Spleen (tissue), 11 donors: ENCODE measurements around the gene ERCC6L2. TPM values are rescaled to one million over a fixed set of nuclear protein-coding genes. Genes with fewer than 3 reads are reported as not detected.
A peak's percentile ranks its signal among the peaks of the same experiment; 100 is the strongest.

Source experiments
- DNase-seq: peaks from one replicate; pipeline ENCODE4 v3.0.0-alpha.2; 2020
- H3K27ac ChIP-seq, 8 donors: fragments of 200-600 bp; sonication (generic) in 7 of 8; 1 replicate in 4 of 8; 2 replicates in 4 of 8; pipeline versions ENCODE4 v1.5.0 to v1.8.0; 2016 to 2021; ENCODE audit warnings: inconsistent platforms in 4 of 8, mild to moderate bottlenecking in 4 of 8, moderate library complexity in 1 of 8
- H3K27me3 ChIP-seq, 7 donors: fragments of 200-600 bp; sonication (generic) in 6 of 7; replicated peaks in 1 of 7; 1 replicate in 4 of 7; 2 replicates in 3 of 7; pipeline versions ENCODE4 v1.5.0 to v1.8.0; 2016 to 2021; ENCODE audit warnings: inconsistent platforms in 3 of 7, mild to moderate bottlenecking in 1 of 7
- H3K36me3 ChIP-seq, 6 donors: fragments of 200-600 bp; sonication (generic) in 5 of 6; 1 replicate in 4 of 6; 2 replicates in 2 of 6; pipeline versions ENCODE4 v1.5.0 to v1.8.0; 2016 to 2021; ENCODE audit warnings: inconsistent platforms in 2 of 6
- H3K4me1 ChIP-seq, 6 donors: fragments of 200-600 bp; sonication (generic) in 5 of 6; 1 replicate in 3 of 6; 2 replicates in 3 of 6; pipeline versions ENCODE4 v1.5.0 to v1.8.0; 2016 to 2021; ENCODE audit warnings: inconsistent platforms in 3 of 6
- H3K4me3 ChIP-seq, 8 donors: fragments of 200-600 bp; sonication (generic) in 7 of 8; 1 replicate in 4 of 8; 2 replicates in 4 of 8; pipeline versions ENCODE4 v1.5.0 to v1.8.0; 2016 to 2021; ENCODE audit warnings: inconsistent platforms in 4 of 8, mild to moderate bottlenecking in 4 of 8, moderate library complexity in 2 of 8
- H3K9me3 ChIP-seq, 8 donors: fragments of 200-600 bp; sonication (generic) in 7 of 8; 1 replicate in 4 of 8; 2 replicates in 4 of 8; pipeline versions ENCODE4 v1.5.0 to v1.8.0; 2016 to 2021; ENCODE audit warnings: inconsistent platforms in 4 of 8
- CTCF ChIP-seq, 11 experiments: fragments of 200-600 bp in 7 of 11; fragments of 450-650 bp in 4 of 11; sonication (generic) in 4 of 11; IDR thresholded peaks in 8 of 11; conservative IDR thresholded peaks in 3 of 11; 1 replicate in 7 of 11; 2 replicates in 4 of 11; pipeline versions ENCODE4 v1.4.0 to v1.8.0; 2016 to 2021; ENCODE audit warnings: antibody characterized with exemption in 11 of 11, inconsistent platforms in 4 of 11, mild to moderate bottlenecking in 1 of 11
- POLR2A ChIP-seq, 3 donors: fragments of 450-650 bp; IDR thresholded peaks; one replicate each; pipeline ENCODE4 v1.5.1; 2017; ENCODE audit warnings: antibody characterized with exemption in 3 of 3, mild to moderate bottlenecking in 1 of 3
- POLR2AphosphoS5 ChIP-seq, 3 donors: sonication (generic); formaldehyde crosslinking; IDR thresholded peaks; one replicate each; pipeline ENCODE4 v1.5.1; 2017; ENCODE audit warnings: antibody characterized with exemption in 3 of 3
- WGBS, 5 donors: extraction: QIAGEN DNeasy Blood & Tissue Kit in 3 of 5; methylation state at CpG; one replicate each; pipeline versions ENCODE4 v1.1.5 to v1.1.7; 2013 to 2018; 5-methylcytosine and 5-hydroxymethylcytosine counted together
- intact Hi-C: fragments of 100-400 bp; cut with DNase I; formaldehyde crosslinking; loops from one replicate; pipeline ENCODE4 v1.15.0; 2023; ENCODE audit warnings: low total_unique reads
- polyA plus RNA-seq, 3 donors: library from polyadenylated mRNA; stranded (reverse); fragments of 200-250 nt; gene quantifications; one replicate each; pipeline ENCODE4 v1.2.1, GENCODE V29; 2013
- total RNA-seq, 7 donors: library from RNA; depleted of rRNA in 3 of 7; stranded (reverse); fragments of >200 nt in 3 of 7; fragmentation: NEBNext Ultra II Directional in 4 of 7; extraction: Animal tissue kit (Norgen Biotek cat#: 25700) in 4 of 7; gene quantifications; one replicate each; pipeline versions ENCODE4 v1.1.0 to v1.2.1, GENCODE V29; 2016 to 2021
- donor health status: healthy with polysubstance abuse.
- donor health status: DM: no; HTN: no; CAD: no; lungs with moderate emphysema.
- donor health status: DM: no; HTN: no; CAD: no.
- donor health status: Bipolar disorder and iron deficiency.
- donor health status: healthy.
- donor health status: DM: no; HTN: no; CAD: no.
- donor health status: DM: yes; HTN: yes; CAD: no.

The ERCC6L2 gene
- total and polyA plus RNA-seq, 10 donors: 4.6 to 118 (median 70.9) TPM

DNA sequence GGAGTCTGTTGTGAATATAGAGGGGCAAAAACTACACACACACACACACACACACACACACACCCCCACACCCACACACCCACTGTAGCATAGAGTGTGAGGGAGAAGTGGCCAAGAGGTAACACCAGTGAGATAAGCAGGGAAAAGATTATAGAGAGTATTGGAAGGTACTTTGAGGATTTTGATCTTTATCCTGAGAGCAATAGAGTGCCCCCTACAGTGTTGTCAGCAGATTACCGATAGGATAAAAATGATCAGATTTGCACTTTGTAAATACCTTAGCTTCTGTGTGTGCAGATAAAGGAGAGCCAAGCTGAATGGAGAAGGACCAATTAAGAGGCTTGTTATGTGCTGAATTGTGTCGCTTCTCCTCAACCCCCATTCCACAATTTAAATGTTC is 32.3 kb downstream of the ERCC6L2 start:
- DNase-seq: no peak
- Histone ChIP-seq H3K9me3 (no peaks in the 10 kb centered on the region), H3K4me1 (no peaks in the 10 kb centered on the region), H3K27me3 (no peaks in the 10 kb centered on the region), H3K27ac (peak overlapping the region in 3 of 8 donors; percentile 8 to 16 (median 16)), H3K36me3 (peaks cover 0 to 14% (median 0%) of the 10 kb centered on the region in 6 donors), H3K4me3 (no peak overlapping the region)
- intact Hi-C loops: no loop called here
- no peak for TF ChIP-seq POLR2A (IDR thresholded peaks at IDR 0.05)
- no peak for TF ChIP-seq POLR2AphosphoS5 (IDR thresholded peaks at IDR 0.05)
- peak in 1 of 11 experiments; percentile 12 for TF ChIP-seq CTCF (IDR thresholded peaks at IDR 0.05 in 8 of 11, conservative IDR thresholded peaks at IDR 0.05 in 3 of 11)
- WGBS, 5 donors: 81 to 91% (median 87%) methylated on average over 2 of the region's 2 CpGs

DNA sequence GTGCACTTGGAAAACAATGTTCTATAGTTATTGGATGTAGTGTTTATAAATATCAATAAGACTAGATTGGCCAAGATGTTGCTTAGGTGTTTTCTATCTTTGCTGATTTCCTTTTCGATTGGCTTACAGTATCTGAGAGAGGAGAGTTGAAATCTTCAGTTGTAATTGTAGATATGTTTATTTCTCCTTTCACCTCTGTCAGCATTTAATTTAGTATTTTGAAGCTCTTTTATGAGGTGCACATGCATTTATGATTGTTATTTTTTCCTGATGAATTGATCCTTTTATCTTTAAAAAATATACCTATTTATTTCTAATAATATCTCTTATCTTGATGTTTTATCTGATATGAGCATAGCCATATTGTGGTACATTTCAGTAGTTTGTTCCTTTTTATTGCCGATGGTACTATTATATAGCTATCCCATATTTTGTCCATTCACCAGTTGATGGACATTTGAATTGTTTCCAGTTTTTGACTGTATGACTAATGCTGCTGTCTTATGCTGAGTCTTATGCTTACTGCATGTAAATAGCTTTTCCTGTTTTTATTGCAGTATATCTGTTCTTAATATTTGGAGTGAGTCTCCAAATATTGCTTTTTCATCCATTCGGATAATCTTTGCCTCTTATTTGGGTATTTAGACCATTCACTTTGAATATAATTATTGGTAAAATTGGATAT is 34.7 kb downstream of the ERCC6L2 start:
- Histone ChIP-seq H3K36me3 (peaks cover 0 to 24% (median 0%) of the 10 kb centered on the region in 6 donors), H3K4me3 (no peak overlapping the region), H3K27me3 (no peaks in the 10 kb centered on the region), H3K4me1 (peaks cover 0 to 4% (median 0%) of the 10 kb centered on the region in 6 donors), H3K9me3 (no peaks in the 10 kb centered on the region), H3K27ac (no peak overlapping the region)
- intact Hi-C loops: no loop called here
- TF ChIP-seq POLR2A (IDR thresholded peaks at IDR 0.05) (no peak), CTCF (IDR thresholded peaks at IDR 0.05 in 8 of 11, conservative IDR thresholded peaks at IDR 0.05 in 3 of 11) (no peak), POLR2AphosphoS5 (IDR thresholded peaks at IDR 0.05) (no peak)
- WGBS, 5 donors: 82 to 96% (median 94%) methylated on average over 3 of the region's 3 CpGs
- no peak for DNase-seq

- TF ChIP-seq POLR2AphosphoS5 (IDR thresholded peaks at IDR 0.05) (no peak), POLR2A (IDR thresholded peaks at IDR 0.05) (no peak), CTCF (IDR thresholded peaks at IDR 0.05 in 8 of 11, conservative IDR thresholded peaks at IDR 0.05 in 3 of 11) (no peak)
- Histone ChIP-seq H3K9me3 (no peaks in the 10 kb centered on the region), H3K4me3 (no peak overlapping the region), H3K27ac (no peak overlapping the region), H3K4me1 (peaks cover 0 to 4% (median 0%) of the 10 kb centered on the region in 6 donors), H3K27me3 (no peaks in the 10 kb centered on the region), H3K36me3 (peaks cover 0 to 31% (median 2%) of the 10 kb centered on the region in 6 donors)
- intact Hi-C loops: no loop called here
- 91 to 97% (median 96%) methylated on average over 3 of the region's 3 CpGs for WGBS, 5 donors
- DNase-seq: no peak
Measured at GRCh38 chr9:95910770-95911340, 35.4 kb downstream of the ERCC6L2 start.

GRCh38 chr9:95912773-95913172 is 37.3 kb downstream of the ERCC6L2 start:
- intact Hi-C loops: no loop called here
- DNase-seq: no peak
- peaks cover 4 to 50% (median 16%) of the 10 kb centered on the region in 6 donors for H3K36me3 ChIP-seq
- no peak overlapping the region for H3K27ac ChIP-seq
- H3K4me1 ChIP-seq: peaks cover 0 to 4% (median 0%) of the 10 kb centered on the region in 6 donors
- H3K27me3 ChIP-seq: no peaks in the 10 kb centered on the region
- no peak for TF ChIP-seq CTCF (IDR thresholded peaks at IDR 0.05 in 8 of 11, conservative IDR thresholded peaks at IDR 0.05 in 3 of 11)
- TF ChIP-seq POLR2AphosphoS5 (IDR thresholded peaks at IDR 0.05): no peak
- TF ChIP-seq POLR2A (IDR thresholded peaks at IDR 0.05): no peak
- no peak overlapping the region for H3K4me3 ChIP-seq
- H3K9me3 ChIP-seq: no peaks in the 10 kb centered on the region
